Measurements from ENCODE around the gene SLC41A3. TPM values are rescaled to one million over a fixed set of nuclear protein-coding genes. Genes with fewer than 3 reads are reported as not detected.

The SLC41A3 gene
- total RNA-seq, 1 experiment from 2014 or later: 35.5 TPM

GRCh38 chr3:126019683-126020082, 64.2 kb downstream of the SLC41A3 start:
- no peaks in the 10 kb centered on the region for H3K9me3 Mint-ChIP-seq
- H3K23ac ChIP-seq (ENCODE audit: insufficient read length, low read depth, low read length): no peak overlapping the region
- H3K4me1 Mint-ChIP-seq: peaks cover 36 to 37% of the 10 kb centered on the region in 2 experiments
- no peak overlapping the region for H4K5ac ChIP-seq (ENCODE audit: insufficient read length, low read depth, low read length)
- WGBS (ENCODE audit: extremely low coverage, insufficient read length, low lambda C conversion rate): no CpG with 5 or more reads among the region's 5 CpGs
- no peak overlapping the region; a peak in 1 of 7 replicates for H3K27ac Mint-ChIP-seq
- H3K56ac ChIP-seq (ENCODE audit: insufficient read length, low read depth, low read length): no peak overlapping the region
- H3K27me3 ChIP-seq (ENCODE audit: insufficient read depth, low read length): no peaks in the 10 kb centered on the region
- no peak overlapping the region for H2BK12ac ChIP-seq (ENCODE audit: insufficient read length, low read depth, low read length)
- no peak overlapping the region for H2AK5ac ChIP-seq (ENCODE audit: insufficient read length, low read length)
- no peaks in the 10 kb centered on the region for H3K23me2 ChIP-seq (ENCODE audit: insufficient read length, low read depth, low read length, poor library complexity, severe bottlenecking)
- no peak for TF ChIP-seq CTCF (conservative IDR thresholded peaks at IDR 0.05)
- no peaks in the 10 kb centered on the region for H3K79me1 ChIP-seq (ENCODE audit: insufficient read depth, low read depth, low read length, poor library complexity, severe bottlenecking)
- H3K27ac ChIP-seq (ENCODE audit: insufficient read length, low read depth, low read length): no peak overlapping the region
- peaks cover under 1 to 22% (median 21%) of the 10 kb centered on the region in 3 experiments; a peak in 6 of 7 replicates for H3K36me3 Mint-ChIP-seq (ENCODE audit: insufficient read depth in 1 of 3, low read depth in 3 of 3)
- H4K8ac ChIP-seq (replicated peaks; ENCODE audit: insufficient read length, low read depth, low read length): no peak overlapping the region
- H2BK15ac ChIP-seq (ENCODE audit: low read depth, low read length): no peak overlapping the region
- no peak overlapping the region for H3K18ac ChIP-seq (ENCODE audit: insufficient read length, low read depth, low read length)
- no peaks in the 10 kb centered on the region for H3K9me3 ChIP-seq (ENCODE audit: control insufficient read depth, low read depth, low read length)
- no peak overlapping the region for H3K4me3 Mint-ChIP-seq
- H4K20me1 ChIP-seq (ENCODE audit: control insufficient read depth, insufficient read depth, insufficient read length): no peaks in the 10 kb centered on the region
- no peak overlapping the region for H2AFZ ChIP-seq (ENCODE audit: low read length)
- H3K4me2 ChIP-seq (ENCODE audit: insufficient read depth, insufficient read length, low read length): no peak overlapping the region
- H4K91ac ChIP-seq (ENCODE audit: insufficient read length, low read depth, low read length): no peak overlapping the region
- H2BK20ac ChIP-seq (ENCODE audit: low read depth, low read length, poor library complexity, severe bottlenecking): no peak overlapping the region
- H3T11ph ChIP-seq (ENCODE audit: low read length): no peak overlapping the region
- peak; percentile 15 for DNase-seq
- no peak overlapping the region for H3K9ac ChIP-seq (ENCODE audit: extremely low read depth, insufficient read length, low read length)
- no peaks in the 10 kb centered on the region for H3K79me2 ChIP-seq (ENCODE audit: insufficient read depth, low read length)
- no peak overlapping the region for H3K14ac ChIP-seq (ENCODE audit: insufficient read depth, low read length)
- no peak overlapping the region for H2BK120ac ChIP-seq (ENCODE audit: low read depth, low read length, poor library complexity, severe bottlenecking)
- no peaks in the 10 kb centered on the region; the same call in 1 of the 2 replicates for H3K27me3 Mint-ChIP-seq (ENCODE audit: low read depth)
- H3K4ac ChIP-seq (ENCODE audit: low read depth, low read length): no peak overlapping the region
- H3K4me1 ChIP-seq (ENCODE audit: insufficient read depth, low read length): peaks cover 6% of the 10 kb centered on the region; the same call in 1 of the 2 replicates
- no peak overlapping the region for H2BK5ac ChIP-seq (ENCODE audit: insufficient read length, low read length)
